Smooth muscle cell (in vitro differentiated cells): ENCODE results near the gene NEU1. TPM values are rescaled to one million over a fixed set of nuclear protein-coding genes. Genes with fewer than 3 reads are reported as not detected.

ENCODE experiments used
- DNase-seq: peaks from one replicate; lab custom pipeline; 2025; ENCODE audit not compliant: unreplicated experiment; lab: John Stamatoyannopoulos, UW
- H2AFZ ChIP-seq: fragments of 200-600 bp; sonication (generic); 2 replicates; pipeline ENCODE4 v1.6.0; 2016; ENCODE audit warnings: antibody characterized with exemption, low read depth, mild to moderate bottlenecking
- H3F3A ChIP-seq: fragments of 200-600 bp; sonication (generic); 2 replicates; pipeline ENCODE4 v1.6.0; 2017; ENCODE audit warnings: antibody characterized with exemption, low read depth
- H3K27ac ChIP-seq: fragments of 200-600 bp; sonication (generic); 2 replicates; pipeline ENCODE4 v1.5.1; 2016; ENCODE audit warnings: low read depth, mild to moderate bottlenecking
- H3K27me3 ChIP-seq: fragments of 200-600 bp; sonication (generic); 2 replicates; pipeline ENCODE4 v1.6.1; 2016; ENCODE audit warnings: low read depth, mild to moderate bottlenecking
- H3K36me3 ChIP-seq: fragments of 200-600 bp; sonication (generic); 2 replicates; pipeline ENCODE4 v1.5.1; 2016; ENCODE audit warnings: low read depth
- H3K4me1 ChIP-seq: fragments of 200-600 bp; sonication (generic); 2 replicates; pipeline ENCODE4 v1.5.1; 2016; ENCODE audit warnings: low read depth
- H3K4me2 ChIP-seq: fragments of 200-600 bp; sonication (generic); 2 replicates; pipeline ENCODE4 v1.6.0; 2016; ENCODE audit warnings: mild to moderate bottlenecking
- H3K4me3 ChIP-seq: fragments of 200-600 bp; sonication (generic); 2 replicates; pipeline ENCODE4 v1.5.1; 2016; ENCODE audit warnings: mild to moderate bottlenecking
- H3K79me2 ChIP-seq: fragments of 200-600 bp; sonication (generic); 2 replicates; pipeline ENCODE4 v1.6.0; 2016; ENCODE audit warnings: low read depth, mild to moderate bottlenecking
- H3K9ac ChIP-seq: fragments of 200-600 bp; sonication (generic); 2 replicates; pipeline ENCODE4 v1.6.0; 2016; ENCODE audit warnings: low read depth
- H3K9me3 ChIP-seq: fragments of 200-600 bp; sonication (generic); replicated peaks from 2 replicates; pipeline ENCODE4 v1.5.1; 2016; ENCODE audit warnings: low read depth
- H4K20me1 ChIP-seq: fragments of 200-600 bp; sonication (generic); 2 replicates; pipeline ENCODE4 v1.6.0; 2016; ENCODE audit warnings: low read depth
- WGBS: methylation state at CpG from one replicate; pipeline ENCODE4 v1.1.7; 2016; ENCODE audit warnings: low lambda C conversion rate; 5-methylcytosine and 5-hydroxymethylcytosine counted together
- polyA plus RNA-seq: library from polyadenylated mRNA; unstranded; fragments of >200 nt; fragmentation: Nextera tagmentation; extraction: Ambion mirVana; gene quantifications from 2 replicates; pipeline ENCODE4 v1.2.1, GENCODE V29; 2016
- total RNA-seq: library from RNA; depleted of rRNA; stranded (reverse); fragments of >200 nt; gene quantifications from 2 replicates; pipeline ENCODE4 v1.2.3, GENCODE V29; 2014
- TF ChIP-seq, protein P1 (sequence below): fragments of 200-600 bp; sonication (generic); IDR thresholded peaks from 2 replicates; pipeline ENCODE4 v1.5.1; 2017; ENCODE audit warnings: borderline replicate concordance, mild to moderate bottlenecking, antibody characterized with exemption; ENCODE audit not compliant: insufficient read depth, poor library complexity, severe bottlenecking

Gene NEU1
- total and polyA plus RNA-seq, 2 experiments from 2014 or later, result 47.5 to 52.7 TPM

GRCh38 chr6:31837369-31838113, 25.1 kb downstream of the NEU1 start:
- Histone ChIP-seq H3K9me3 (no peaks in the 10 kb centered on the region), H4K20me1 (peaks cover 44% of the 10 kb centered on the region), H3K79me2 (peaks cover 37% of the 10 kb centered on the region), H3K4me2 (peak overlapping the region; percentile 96), H3K36me3 (peaks cover 14% of the 10 kb centered on the region), H3K9ac (no peak overlapping the region), H3F3A (peaks cover 36% of the 10 kb centered on the region), H3K27ac (peak overlapping the region; percentile 98), H3K4me1 (peaks cover 27% of the 10 kb centered on the region), H3K27me3 (no peaks in the 10 kb centered on the region), H2AFZ (no peak overlapping the region), H3K4me3 (peak overlapping the region; percentile 75)
- TF ChIP-seq, protein P1, sequence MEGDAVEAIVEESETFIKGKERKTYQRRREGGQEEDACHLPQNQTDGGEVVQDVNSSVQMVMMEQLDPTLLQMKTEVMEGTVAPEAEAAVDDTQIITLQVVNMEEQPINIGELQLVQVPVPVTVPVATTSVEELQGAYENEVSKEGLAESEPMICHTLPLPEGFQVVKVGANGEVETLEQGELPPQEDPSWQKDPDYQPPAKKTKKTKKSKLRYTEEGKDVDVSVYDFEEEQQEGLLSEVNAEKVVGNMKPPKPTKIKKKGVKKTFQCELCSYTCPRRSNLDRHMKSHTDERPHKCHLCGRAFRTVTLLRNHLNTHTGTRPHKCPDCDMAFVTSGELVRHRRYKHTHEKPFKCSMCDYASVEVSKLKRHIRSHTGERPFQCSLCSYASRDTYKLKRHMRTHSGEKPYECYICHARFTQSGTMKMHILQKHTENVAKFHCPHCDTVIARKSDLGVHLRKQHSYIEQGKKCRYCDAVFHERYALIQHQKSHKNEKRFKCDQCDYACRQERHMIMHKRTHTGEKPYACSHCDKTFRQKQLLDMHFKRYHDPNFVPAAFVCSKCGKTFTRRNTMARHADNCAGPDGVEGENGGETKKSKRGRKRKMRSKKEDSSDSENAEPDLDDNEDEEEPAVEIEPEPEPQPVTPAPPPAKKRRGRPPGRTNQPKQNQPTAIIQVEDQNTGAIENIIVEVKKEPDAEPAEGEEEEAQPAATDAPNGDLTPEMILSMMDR, result no peak
- no peak for DNase-seq
- 46% methylated on average over 1 of the region's 1 CpG for WGBS

GRCh38 chr6:31836474-31837368, 25.9 kb downstream of the NEU1 start:
- H4K20me1 ChIP-seq, result peaks cover 44% of the 10 kb centered on the region
- H3K36me3 ChIP-seq, result peaks cover 14% of the 10 kb centered on the region
- WGBS, result 16% methylated on average over 12 of the region's 12 CpGs
- H3K4me2 ChIP-seq, result peak overlapping the region; percentile 96
- H3K27ac ChIP-seq, result peak overlapping the region; percentile 98
- DNase-seq, result no peak
- peaks cover 39% of the 10 kb centered on the region for H3K79me2 ChIP-seq
- TF ChIP-seq, protein P1, result no peak
- H2AFZ ChIP-seq, result no peak overlapping the region
- peaks cover 27% of the 10 kb centered on the region for H3K4me1 ChIP-seq
- no peaks in the 10 kb centered on the region for H3K9me3 ChIP-seq
- peak overlapping the region; percentile 96 for H3K9ac ChIP-seq
- peaks cover 36% of the 10 kb centered on the region for H3F3A ChIP-seq
- H3K4me3 ChIP-seq, result peak overlapping the region; percentile 75
- no peaks in the 10 kb centered on the region for H3K27me3 ChIP-seq

GRCh38 chr6:31836047-31836473, 26.6 kb downstream of the NEU1 start:
- Histone ChIP-seq H3F3A (peaks cover 36% of the 10 kb centered on the region), H3K79me2 (peaks cover 45% of the 10 kb centered on the region)
- no peak for DNase-seq

More at GRCh38 chr6:31836047-31836473, 26.6 kb downstream of the NEU1 start:
- Histone ChIP-seq H3K36me3 (peaks cover 14% of the 10 kb centered on the region), H3K9me3 (no peaks in the 10 kb centered on the region), H3K27ac (peak overlapping the region; percentile 98), H3K9ac (peak overlapping the region; percentile 96), H4K20me1 (peaks cover 44% of the 10 kb centered on the region), H3K4me2 (peak overlapping the region; percentile 96), H3K27me3 (no peaks in the 10 kb centered on the region), H2AFZ (no peak overlapping the region), H3K4me1 (peaks cover 27% of the 10 kb centered on the region), H3K4me3 (peak overlapping the region; percentile 75)
- TF ChIP-seq, protein P1, result no peak
- WGBS, result 5% methylated on average over 14 of the region's 14 CpGs
